Liver (tissue), 3 donors: Measurements from ENCODE around the gene SERPINI1.

ENCODE experiments used
- ATF3 ChIP-seq: IDR thresholded peaks from 2 replicates; pipeline ENCODE4 v1.6.1; 2016; ENCODE audit warnings: antibody characterized with exemption
- CTCF ChIP-seq: fragments of 150-350 bp; IDR thresholded peaks from 2 replicates; pipeline ENCODE4 v1.5.1; 2017; ENCODE audit warnings: improper control_type of control experiment, low read depth, low read length; ENCODE audit not compliant: missing input control
- EGR1 ChIP-seq, 2 donors: IDR thresholded peaks; 2 replicates each; pipeline ENCODE4 v1.6.1; 2016 to 2018; ENCODE audit warnings: antibody characterized with exemption in 2 of 2, low read depth in 2 of 2
- GABPA ChIP-seq, 2 donors: IDR thresholded peaks in 1 of 2; conservative IDR thresholded peaks in 1 of 2; 2 replicates each; pipeline ENCODE4 v1.6.1; 2016; ENCODE audit warnings: antibody characterized with exemption in 2 of 2, mild to moderate bottlenecking in 1 of 2, moderate library complexity in 1 of 2
- JUND ChIP-seq, 2 donors: IDR thresholded peaks; 2 replicates each; pipeline ENCODE4 v1.6.1; 2016; ENCODE audit warnings: antibody characterized with exemption in 2 of 2
- MAX ChIP-seq: IDR thresholded peaks from 2 replicates; pipeline ENCODE4 v1.6.1; 2016; ENCODE audit warnings: antibody characterized with exemption
- RAD21 ChIP-seq, 2 donors: IDR thresholded peaks; 2 replicates each; pipeline ENCODE4 v1.6.1; 2016; ENCODE audit warnings: antibody characterized with exemption in 2 of 2, mild to moderate bottlenecking in 2 of 2
- REST ChIP-seq: IDR thresholded peaks from 2 replicates; pipeline ENCODE4 v1.6.1; 2016; ENCODE audit warnings: antibody characterized with exemption, mild to moderate bottlenecking
- SP1 ChIP-seq: IDR thresholded peaks from 2 replicates; pipeline ENCODE4 v1.6.1; 2018; ENCODE audit warnings: antibody characterized with exemption, mild to moderate bottlenecking
- TAF1 ChIP-seq: conservative IDR thresholded peaks from 2 replicates; pipeline ENCODE4 v1.6.1; 2016; ENCODE audit warnings: antibody characterized with exemption, mild to moderate bottlenecking
- YY1 ChIP-seq: IDR thresholded peaks from 2 replicates; pipeline ENCODE4 v1.6.1; 2016; ENCODE audit warnings: antibody characterized with exemption, mild to moderate bottlenecking
- ZBTB33 ChIP-seq: IDR thresholded peaks from 2 replicates; pipeline ENCODE4 v1.6.1; 2016; ENCODE audit warnings: antibody characterized with exemption
- donor health status: healthy.
- donor health status: healthy.

GRCh38 chr3:167733961-167734497 is 1.5 kb upstream of the SERPINI1 start:
- no peak for TF ChIP-seq REST
- no peak for TF ChIP-seq YY1
- no peak for TF ChIP-seq CTCF
- TF ChIP-seq EGR1 (IDR thresholded peaks at IDR 0.05; ENCODE audit: low read depth in 2 of 2): no peak
- no peak for TF ChIP-seq ZBTB33
- no peak for TF ChIP-seq TAF1
- TF ChIP-seq MAX: no peak
- TF ChIP-seq JUND (IDR thresholded peaks at IDR 0.05): no peak
- no peak for TF ChIP-seq SP1
- no peak for TF ChIP-seq RAD21 (IDR thresholded peaks at IDR 0.05)
- TF ChIP-seq ATF3: no peak
- TF ChIP-seq GABPA (IDR thresholded peaks at IDR 0.05 in 1 of 2, conservative IDR thresholded peaks at IDR 0.05 in 1 of 2): no peak
